CD4-positive, alpha-beta T cell treated with Interleukin-15 for 4 hours (primary cell): ENCODE results near the gene EVC.

Source experiments
- DNase-seq: peaks from one replicate; pipeline ENCODE4 v3.0.0-alpha.2; 2020; ENCODE audit warnings: low spot score

Gene EVC

DNA sequence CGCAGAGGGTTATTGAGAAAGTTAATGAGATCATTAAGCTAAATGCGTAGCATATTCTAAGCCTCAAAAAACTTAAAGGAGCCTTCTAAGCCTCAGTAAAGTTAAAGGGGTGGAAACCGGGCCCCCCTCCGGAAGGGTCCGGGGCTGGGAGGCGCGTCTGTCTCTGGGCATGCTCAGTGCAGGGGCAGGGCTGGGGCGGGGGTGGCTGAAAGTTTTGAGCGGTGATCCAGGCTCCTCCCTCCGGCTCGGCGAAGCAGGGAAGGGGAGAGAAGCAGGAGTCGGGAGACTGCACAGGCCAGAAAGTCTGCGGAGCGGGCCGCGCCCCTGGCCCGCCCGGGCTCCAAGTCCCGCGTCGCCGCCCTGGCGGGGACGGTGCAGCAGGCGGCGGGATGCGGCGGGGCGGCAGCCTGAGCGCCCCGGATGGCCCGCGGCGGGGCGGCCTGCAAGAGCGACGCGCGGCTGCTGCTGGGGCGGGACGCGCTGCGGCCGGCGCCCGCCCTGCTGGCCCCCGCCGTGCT, at the start of gene EVC:
EVC (plus strand) TSS at position 241 of the 518 bp plus-strand sequence; CDS start at position 421, 180 bp downstream.
- no peak for DNase-seq

- no peak for DNase-seq
Observed at GRCh38 chr4:5661237-5661636, 49.8 kb upstream of the EVC start.

DNA sequence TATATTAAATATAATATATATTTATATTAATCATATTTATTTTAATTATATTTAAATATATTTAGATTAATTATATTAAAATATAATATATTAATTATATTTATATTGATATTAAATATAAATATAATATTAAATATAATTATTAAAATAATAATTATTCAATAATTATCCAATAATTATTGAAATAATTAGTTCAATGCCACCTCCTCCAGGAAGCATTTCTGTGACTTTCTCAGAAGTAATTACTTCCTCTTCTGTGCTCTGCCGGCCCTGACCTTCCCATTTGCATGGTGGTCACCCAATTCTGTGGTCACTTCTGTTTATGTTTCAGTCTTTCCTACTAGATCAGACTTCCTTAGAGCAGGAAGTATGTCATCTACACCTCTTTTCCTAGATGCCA, 48.4 kb upstream of the EVC start:
- no peak for DNase-seq

DNA sequence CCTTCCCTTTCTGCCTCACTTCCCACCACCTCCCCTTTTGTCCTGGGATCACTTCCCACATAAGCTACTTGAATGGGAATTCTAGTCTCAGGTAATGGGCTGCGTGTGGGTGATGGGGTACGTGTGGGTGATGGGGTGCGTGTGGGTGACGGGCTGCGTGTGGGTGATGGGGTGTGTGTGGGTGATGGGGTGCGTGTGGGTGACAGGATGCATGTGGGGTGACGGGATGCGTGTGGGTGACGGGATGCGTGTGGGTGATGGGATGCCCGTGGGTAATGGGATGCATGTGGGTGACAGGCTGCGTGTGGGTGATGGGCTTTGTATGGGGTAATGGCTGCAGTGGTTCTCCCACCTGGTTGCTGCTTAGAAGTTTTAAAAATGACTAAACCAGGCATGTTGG, 46.2 kb upstream of the EVC start:
- DNase-seq = no peak

DNA sequence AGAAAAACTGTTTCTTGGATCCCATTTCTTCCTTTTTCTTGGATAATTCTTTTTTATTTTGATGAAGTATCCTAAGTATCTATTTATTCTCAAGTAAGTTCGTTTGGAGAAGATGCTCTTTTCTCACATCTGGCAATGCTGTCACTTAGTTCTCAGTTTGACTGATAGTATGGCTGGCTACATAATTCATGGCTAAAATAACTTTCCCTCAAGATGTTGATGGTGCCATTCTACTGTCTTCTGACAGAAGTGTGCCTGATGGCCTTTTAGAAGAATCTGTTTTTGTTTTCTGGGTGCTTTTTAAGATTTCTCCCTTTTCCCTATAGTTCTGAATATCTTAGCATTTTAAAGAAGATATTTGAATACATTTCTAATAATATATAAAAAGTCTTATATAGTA, 44.3 kb upstream of the EVC start:
- DNase-seq = no peak

DNA sequence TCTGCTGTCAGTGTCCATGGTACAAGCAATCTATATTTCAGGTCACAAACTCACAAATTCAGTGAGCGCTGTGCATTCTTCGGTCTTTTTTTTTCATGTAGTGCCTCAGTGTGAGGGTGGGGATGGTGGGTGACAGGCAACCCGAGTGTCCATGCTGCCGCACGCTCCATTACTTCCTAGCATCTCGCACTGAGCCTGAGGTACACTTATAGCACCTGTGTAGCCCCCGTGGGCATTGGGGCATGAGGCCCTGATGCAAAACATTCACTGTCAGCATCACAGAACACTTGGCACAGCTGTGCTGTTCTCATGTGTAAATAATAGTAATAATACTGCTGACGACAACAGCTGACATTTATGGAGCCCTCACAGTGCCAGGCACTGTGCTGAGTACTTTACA, 34.2 kb upstream of the EVC start:
- DNase-seq = no peak

DNA sequence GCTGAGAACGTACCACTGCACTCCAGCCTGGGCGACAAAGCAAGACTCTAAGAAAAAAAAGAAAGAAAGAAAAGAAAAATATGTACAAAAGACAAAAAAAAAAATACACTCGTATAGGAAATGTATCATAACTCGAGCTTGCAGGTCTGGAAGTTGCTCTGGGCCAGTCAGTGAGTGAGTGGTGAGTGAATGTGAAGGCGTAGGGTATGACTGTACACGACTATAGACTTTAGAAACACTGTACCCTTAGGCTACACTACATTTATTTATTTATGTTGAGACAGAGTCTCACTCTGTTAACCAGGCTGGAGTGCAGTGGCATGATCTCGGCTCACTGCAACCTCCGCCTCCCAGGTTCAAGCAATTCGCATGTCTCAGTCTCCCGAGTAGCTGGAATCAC, 32.0 kb upstream of the EVC start:
- DNase-seq = no peak

DNA sequence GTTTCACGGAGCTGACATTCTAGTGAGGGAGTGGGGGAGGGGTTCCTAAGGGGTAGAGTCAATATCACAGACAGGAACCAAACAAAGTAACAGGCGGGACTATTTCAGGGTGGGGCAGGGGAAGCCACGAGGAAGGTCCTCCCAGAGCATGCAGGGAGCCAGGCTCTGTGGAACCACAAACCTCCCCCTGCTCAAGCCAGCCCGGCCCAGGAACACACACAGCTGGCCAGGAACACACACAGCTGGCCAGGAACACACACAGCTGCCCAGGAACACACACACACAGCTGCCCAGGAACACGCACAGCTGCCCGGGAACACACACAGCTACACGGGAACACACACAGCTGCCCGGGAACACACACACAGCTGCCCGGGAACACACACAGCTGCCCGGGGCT, 27.4 kb upstream of the EVC start:
- DNase-seq = no peak

- no peak for DNase-seq
Observed at GRCh38 chr4:5685296-5685695, 25.7 kb upstream of the EVC start.

- DNase-seq = no peak
Observed at GRCh38 chr4:5686338-5686737, 24.7 kb upstream of the EVC start.

GRCh38 chr4:5689065-5689464, 21.9 kb upstream of the EVC start:
- no peak for DNase-seq

DNA sequence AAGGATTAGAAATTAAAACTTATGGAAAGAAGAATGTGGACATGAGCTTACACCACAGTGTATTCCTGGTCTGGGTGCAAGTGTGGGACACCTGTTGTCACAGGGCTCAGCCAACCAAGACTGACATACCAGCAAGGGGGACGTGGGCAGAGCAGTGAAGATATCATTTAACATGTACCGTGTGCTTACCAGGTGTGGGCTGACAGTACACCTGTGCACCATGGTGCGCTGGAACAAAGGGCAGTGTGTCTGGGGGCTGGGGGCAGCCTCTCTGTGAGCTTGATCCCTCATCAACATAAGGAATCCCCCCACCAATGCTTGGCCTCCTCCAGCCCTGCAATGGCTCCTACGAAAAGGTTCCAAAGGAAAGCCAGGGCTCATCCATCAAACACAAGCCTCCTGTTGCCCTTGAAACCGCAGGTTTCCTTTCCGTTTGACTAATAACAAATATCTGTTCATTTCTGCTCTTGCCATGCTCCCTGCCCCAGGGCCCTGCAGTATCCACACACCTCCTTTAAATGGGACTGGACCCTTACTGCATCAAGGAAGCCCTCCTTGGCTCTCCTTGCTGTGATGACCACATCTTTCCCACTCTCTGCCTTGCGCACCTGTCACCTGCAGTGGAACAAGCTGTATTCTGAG, 19.4 kb upstream of the EVC start:
- no peak for DNase-seq

DNA sequence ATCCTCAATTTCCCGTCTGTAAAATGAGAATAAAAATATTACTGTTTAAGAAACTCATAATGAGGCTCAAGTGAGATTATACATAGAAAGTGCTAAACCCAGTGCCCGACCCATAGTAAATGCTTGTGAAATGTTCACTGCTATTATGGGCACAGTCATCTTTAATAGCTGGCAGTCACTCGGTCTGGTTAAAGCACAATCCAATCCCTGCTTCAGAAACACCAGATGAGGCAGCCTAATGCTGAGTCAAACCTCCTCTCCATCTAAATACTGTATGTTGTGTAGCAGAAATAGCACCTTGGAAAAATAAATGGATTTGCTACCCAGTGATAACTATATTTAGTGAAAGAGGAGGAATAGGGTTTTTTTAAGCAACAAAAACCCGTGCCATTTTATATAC, 17.1 kb upstream of the EVC start:
- no peak for DNase-seq

DNA sequence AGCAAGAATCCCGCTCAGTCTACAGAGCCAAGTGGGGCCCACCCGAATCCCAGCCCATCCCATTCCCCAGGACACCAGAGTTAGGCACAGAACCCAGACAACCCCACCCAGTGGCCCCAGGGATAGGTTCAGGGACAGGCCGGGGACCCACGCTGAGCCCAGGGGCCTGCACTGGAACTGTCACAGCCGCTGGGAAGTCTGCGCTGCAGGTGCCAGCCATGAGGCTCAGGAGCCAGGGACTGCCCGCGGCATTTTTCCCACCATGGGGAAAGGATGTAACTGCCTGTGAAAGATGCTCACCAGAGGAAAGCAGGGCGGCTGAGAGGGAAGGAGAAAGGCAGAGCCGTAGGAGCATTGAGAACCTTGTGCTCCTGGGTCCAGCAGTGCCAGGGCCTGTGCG, 14.7 kb upstream of the EVC start:
- DNase-seq = no peak

DNA sequence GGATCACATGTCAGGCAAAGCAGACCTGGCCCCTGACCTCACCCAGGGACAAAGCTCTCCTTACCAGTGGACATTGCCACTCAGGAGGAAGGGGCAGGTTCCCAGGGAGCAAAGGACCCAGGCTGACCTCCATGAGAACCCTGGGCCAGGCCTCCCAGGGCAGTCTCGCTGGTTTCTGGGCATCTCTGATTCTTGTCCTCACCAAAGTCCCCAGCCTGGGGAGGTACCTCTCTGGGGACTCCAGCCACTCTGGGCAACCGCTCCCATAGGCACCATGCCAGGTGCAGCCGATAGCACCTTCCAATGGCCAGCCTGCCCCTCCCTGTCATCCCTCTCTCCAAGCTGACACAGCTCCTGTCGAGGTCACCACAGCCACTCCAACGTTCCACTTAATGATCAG, 10.5 kb upstream of the EVC start:
- no peak for DNase-seq

GRCh38 chr4:5701971-5702370, 9.0 kb upstream of the EVC start:
- DNase-seq = no peak

DNA sequence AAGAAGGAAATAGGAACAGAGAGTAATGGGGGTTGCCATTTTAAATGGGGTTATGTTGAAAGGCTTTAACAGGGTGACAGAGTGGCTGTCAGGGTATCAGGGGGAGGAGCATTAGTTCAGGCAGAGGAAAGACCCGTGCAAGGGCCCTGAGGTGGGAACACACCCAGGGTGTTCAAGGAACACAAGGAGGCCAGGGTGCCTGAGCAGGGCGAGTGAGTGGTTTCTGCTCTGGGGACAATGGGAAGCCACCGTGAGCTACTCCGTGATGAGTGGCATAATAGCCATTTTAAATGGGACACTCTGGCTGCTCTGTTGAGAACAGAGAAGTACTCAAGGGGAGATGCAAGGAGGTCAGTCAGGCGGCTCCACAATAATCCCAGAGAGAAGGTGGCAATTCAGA, 7.2 kb upstream of the EVC start:
- no peak for DNase-seq

DNA sequence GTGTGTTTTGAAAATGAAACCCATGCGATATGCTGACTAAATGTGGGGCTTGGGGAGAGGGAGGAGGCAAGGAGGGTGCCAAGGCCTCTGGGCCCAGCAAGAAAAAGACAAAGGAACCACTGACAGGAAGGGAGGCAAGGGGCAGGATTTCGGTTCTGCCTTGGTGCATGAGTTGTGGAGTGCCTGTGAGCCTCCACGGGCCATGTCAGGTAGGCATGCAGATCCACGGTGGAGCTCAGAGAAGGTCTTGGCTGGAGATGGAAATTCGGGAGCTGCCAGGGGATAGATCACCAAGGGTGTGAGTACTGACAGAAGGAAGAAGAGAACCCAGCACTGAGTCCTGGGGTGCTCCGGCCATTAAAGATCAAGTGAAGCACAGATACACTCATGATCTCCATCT, 6.7 kb upstream of the EVC start:
- no peak for DNase-seq

DNA sequence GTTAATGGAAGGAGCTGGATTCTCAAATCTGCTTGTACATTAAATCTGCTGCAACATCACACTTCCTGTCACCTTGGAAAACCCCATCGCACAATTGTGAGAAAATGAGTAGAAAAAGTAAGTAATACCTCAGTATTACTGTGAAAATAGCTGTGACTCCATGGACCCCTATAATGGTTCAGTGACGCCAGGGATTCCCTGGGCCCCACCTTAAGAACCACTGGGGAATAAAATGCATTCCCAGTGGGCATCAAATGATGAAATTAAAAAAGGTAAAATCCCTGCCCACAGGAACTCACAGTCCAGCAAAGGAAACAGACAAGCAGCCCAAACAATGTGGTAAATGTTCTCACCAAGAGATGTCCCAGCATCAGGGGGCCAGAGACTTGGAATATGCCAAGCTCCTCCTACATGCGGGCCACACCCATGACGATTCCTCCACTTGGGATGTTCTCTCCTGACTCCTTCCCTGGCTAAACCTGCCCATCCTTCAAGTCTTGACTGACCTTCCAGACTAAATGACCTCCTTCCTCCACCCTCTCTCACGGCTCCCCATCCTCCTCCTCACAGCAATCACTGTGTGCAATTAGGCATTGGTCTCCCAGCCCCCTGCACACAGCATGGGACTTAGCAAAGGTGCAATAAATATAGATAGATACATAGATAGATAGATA, 5.2 kb upstream of the EVC start:
- DNase-seq = no peak

DNA sequence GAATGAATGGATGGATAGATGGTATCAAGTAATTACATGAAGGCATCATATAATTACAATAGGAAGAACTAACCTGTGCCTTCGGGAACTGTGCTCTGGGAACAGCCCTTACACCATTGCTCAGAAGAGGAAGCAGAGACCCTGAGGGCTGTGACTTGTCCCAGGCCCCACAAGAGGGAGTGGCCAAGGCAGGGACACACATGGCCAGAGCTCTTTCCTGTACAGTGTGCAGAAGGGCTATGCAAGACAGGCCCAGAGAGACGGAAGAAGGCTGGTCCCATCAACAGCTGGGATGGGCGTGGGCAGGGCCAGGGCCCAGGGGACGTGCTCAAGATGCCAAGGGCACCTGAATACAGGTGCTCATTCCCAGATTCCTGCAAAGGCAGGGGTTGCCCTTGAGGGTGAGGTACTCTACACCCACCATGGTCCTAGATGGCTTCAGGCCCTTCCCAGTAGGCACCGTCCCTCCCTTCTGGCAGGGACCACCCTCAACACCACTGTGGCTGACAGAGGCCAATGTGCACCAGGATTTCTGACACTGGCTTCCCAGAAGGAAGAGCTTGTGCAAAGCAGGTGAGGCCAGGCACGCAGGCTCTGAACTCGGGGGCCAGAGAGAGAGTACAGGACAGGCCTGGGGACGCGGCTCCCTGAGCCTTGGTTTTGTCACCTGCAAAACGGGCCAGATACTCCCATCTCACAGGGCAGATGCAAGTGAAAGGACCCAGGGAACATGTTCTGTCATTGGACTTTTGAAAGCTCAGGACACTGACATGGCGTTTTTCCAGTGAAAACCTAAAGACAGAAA, 4.3 kb upstream of the EVC start:
- DNase-seq = no peak

DNA sequence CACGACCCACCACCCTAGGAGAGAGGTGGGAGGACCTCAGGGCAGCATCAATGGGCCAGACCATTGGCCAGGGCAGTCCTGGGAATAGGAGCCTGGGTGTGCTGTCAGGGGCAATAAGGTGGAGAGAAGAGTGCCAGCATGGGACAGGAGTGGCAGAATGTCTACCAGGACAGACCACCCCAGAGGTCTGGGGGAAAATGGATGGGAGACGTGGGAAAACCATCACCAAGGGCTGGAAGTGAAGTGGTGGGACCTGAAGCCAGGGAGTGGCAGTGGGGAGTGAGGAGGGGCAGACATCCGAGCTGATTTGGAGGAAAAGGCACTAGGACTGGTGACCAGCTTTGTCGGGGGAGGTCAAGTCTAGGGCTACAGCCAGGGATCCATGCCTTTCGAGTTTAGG, 3.6 kb upstream of the EVC start:
- no peak for DNase-seq

- no peak for DNase-seq
Observed at GRCh38 chr4:5707778-5708448, 3.1 kb upstream of the EVC start.
